Activated CD8-positive, alpha-beta memory T cell treated with anti-CD3 and anti-CD28 coated beads for 4 hours (primary cell): ENCODE data around the gene CANT1.
"Not testable (repeated sequence)": the region's sequence is repeated elsewhere in the genome, so short reads cannot be mapped to it uniquely, and the experiment has no call there.

Experiments used
- DNase-seq, 2 donors: peaks; one replicate each; pipeline ENCODE4 v3.0.0-alpha.2; 2020; ENCODE audit warnings: low read depth in 2 of 2

The CANT1 gene

DNA sequence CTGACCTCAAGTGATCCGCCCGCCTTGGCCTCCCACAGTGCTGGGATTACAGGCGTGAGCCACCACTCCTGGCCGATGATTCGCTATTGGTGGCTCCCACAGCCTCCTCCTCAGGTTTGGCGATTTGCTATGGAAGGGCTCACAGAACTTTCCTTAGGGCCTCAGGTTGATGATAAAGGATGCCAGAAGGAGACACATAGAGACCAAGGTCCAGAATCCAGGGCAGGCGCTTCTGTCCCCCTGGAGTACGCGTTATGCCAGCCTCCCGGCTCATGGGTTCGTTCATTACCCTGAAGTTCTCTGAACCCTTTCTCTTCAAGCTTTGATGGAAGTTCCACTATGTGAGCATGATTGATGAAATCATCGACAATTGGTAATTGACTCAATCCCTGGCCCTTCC is 49.8 kb downstream of the CANT1 start:
- no peak for DNase-seq

- no peak for DNase-seq
Observed at GRCh38 chr17:78958641-78959127, 50.9 kb downstream of the CANT1 start.

GRCh38 chr17:78957128-78957527 is 52.4 kb downstream of the CANT1 start:
- no peak for DNase-seq

DNA sequence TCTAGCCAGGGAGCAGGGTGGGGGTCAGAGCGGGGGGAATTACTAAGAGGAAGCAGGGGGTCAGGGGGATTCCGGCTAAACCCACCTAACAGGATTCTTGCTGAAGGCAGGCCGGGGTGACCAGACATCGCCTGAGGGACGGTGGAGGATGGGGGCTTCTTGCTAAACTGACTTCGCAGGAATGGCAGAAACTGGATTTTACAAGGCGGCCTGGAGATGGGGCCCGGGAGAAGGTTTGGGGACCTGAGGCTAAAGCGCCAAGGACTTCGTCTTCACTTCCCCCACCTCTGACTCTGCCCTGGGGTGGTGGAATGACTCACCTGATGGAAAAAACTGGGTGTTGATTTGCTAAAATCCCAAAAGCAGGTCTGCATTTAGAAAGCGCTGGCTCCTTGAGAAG is 53.3 kb downstream of the CANT1 start:
- DNase-seq, result no peak

GRCh38 chr17:78954684-78955083 is 54.9 kb downstream of the CANT1 start:
- DNase-seq, result no peak

- no peak for DNase-seq
Observed at GRCh38 chr17:78953356-78954350, 55.9 kb downstream of the CANT1 start.

DNA sequence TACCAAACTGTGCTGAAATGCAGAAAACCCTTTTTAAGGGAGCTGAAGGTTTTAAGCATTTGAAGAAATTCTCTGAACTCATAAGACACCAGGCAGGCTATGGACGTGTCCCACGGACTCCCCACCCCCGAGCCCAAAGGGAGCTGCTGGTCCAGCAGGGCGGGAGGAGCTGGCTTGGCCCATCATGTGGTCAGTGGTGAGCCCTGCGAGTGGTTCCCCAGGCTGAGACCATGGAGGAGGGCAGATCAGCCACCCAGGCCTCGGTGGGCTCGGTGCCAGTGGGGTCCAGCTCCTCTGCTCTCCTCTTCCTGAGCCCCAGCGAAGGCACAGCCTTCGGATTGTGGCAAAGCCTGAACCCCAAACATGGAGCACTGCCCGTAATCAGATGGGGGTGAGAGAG is 56.9 kb downstream of the CANT1 start:
- no peak for DNase-seq

DNA sequence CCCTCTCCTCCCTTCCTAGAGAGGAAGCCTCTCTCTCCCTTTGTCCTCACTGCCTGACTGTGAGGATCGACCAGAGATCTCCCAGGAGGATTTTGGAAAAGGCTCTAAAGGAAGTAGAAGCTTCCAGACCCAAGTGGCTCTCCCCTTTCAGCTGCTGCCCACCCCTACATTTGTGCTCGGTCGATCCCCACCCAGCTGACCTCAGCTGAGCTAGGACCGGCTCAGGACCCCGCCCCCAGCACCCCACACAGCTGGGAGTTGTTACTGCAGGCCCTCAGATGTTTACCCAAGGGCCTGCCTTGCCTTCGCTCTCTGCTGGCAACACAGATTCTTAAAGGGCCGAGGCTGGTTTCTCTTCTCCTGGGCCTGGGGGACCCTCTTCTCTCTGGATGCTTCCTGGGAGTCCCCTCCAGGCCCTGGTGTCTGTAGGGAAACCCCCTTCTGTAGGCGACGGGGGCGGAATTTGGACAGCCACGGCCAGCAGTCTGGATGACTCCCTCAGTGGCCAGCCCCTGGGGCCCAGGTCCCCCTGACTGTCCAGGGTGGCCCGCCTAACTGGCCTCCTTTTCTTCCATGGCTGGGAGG is 57.5 kb downstream of the CANT1 start:
- DNase-seq, result no peak

- DNase-seq, result no peak
Observed at GRCh38 chr17:78950870-78951269, 58.7 kb downstream of the CANT1 start.

DNA sequence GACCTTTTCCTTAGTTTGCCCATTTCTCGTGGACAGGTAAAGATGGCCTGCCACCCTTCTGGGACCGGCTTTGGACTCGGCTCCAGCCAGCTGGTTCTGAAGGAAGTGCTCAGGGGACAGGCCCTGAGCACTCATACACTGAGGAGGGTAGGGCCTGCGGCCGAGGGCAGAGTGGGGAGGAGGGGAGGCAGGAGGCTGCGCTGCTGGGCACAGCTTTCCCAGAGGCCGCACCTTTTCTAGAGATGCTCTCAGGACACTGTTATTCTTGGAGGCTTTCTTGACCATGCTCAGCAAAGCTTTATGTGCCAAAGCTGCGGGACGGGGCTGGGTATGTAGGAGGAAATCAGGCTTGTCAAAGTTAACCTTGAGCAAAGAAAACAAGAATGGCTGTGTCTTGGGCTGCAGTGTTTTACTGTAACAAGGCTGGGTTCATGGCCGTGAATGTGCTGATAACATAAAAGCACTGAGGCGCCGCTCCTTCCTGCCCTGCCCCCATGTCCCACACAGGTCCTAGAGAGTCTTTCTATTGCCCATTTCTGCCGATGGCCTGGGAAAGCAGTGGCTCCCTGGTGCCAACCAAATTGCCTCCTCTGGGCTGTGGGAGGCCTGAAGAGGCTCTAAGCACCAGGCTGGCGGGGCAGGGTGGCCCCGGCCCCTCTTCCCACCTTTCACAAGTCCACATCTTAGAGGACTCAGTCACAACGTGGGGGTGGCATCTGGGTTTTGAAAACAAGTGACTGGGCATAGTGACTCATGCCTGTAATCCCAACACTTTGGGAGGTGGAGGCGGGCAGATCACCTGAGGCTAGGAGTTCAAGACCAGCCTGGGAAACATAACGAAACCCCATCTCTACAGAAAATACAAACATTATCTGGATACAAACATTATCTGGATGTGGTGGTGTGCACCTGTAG is 62.1 kb downstream of the CANT1 start:
- DNase-seq, result no peak

- DNase-seq, result no peak
Observed at GRCh38 chr17:78946631-78947030, 62.9 kb downstream of the CANT1 start.

GRCh38 chr17:78946131-78946530 is 63.4 kb downstream of the CANT1 start:
- DNase-seq, result no peak

- DNase-seq, result not testable (repeated sequence)
Observed at GRCh38 chr17:78945455-78945854, 64.1 kb downstream of the CANT1 start.

- no peak for DNase-seq
Observed at GRCh38 chr17:78944956-78945355, 64.6 kb downstream of the CANT1 start.

GRCh38 chr17:78944026-78944425 is 65.5 kb downstream of the CANT1 start:
- no peak for DNase-seq
